ENCODE results near the gene RAD51AP2.

Gene RAD51AP2

DNA sequence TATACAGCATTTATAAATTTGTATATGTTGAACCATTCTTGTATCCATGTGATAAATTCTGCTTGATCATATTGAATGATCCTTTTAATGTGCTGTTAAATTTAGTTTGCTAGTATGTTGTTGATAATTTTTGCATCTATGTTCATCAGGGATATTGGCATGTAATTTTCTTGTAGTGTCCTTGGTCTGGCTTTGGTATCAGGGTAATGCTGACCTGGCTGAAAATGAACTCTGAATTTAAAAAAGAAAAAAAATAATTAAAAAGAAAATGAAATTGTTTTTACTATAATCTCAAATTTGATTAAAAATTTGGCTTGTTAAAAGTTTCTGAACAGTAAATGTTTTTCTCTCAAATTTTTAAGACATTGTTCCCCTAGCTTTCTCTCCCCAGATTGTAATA, 46.3 kb downstream of the RAD51AP2 start:
- in situ Hi-C loops (cut with MboI; ENCODE audit: low sequenced_read_pairs): no loop called here

DNA sequence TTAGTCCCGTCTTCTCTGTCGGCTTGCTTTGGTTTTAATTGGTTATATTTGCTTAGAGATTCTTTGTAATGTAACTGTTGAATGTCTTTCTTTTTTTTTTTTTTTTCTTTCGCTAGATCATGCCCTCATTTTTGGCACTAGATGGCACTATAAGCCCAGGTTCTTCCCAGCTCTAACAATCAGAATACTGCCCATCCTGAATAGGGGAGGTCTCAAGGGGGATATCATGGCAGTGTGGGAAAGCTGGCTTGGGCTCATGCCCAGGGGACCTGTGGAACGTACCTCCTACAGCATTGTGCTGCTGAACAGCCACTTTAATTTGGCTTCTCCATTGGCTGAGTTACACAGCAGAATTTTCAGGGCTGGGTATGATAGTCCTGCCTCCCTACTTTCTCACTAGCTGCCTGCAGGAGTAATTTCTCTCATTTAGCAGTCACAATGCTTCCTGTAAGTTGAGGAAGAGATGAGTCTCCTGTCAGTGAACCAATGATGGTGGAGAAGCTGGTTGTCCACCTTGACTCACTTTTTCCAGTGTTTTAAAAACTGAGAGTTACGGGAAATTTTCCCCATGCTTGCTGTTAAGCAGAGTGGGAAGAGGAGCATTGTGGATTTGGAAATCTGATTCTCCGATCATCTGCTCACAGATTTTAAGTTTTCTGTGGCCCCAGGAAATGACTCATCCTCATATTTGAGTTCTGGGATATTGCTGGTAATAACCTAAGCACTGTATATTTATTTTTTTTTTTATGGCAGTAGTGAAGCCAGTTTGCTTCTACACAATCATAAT, 47.2 kb downstream of the RAD51AP2 start:
- in situ Hi-C loops (cut with MboI; ENCODE audit: low sequenced_read_pairs): no loop called here

GRCh38 chr2:17461087-17461475, 57.2 kb downstream of the RAD51AP2 start:
- in situ Hi-C loops (cut with MboI; ENCODE audit: low sequenced_read_pairs): no loop called here

Data from HL-60/S4 treated with retinoic acid at 250 ng/mL for 4 days and 3 days (cell line).